RWPE1 (cell line): Measurements from ENCODE around the gene GP2.

Experiments
- CTCF ChIA-PET: fragments of 350-600 bp; sonication (Branson Sonifier 250); formaldehyde crosslinking; extraction: SDS; loops from one replicate; lab custom pipeline; 2021; lab: Yijun Ruan, JAX
- POLR2A ChIA-PET: fragments of 400-600 bp; formaldehyde crosslinking; extraction: SDS; loops from one replicate; lab custom pipeline; 2020; ENCODE audit warnings: antibody characterized with exemption; ENCODE audit not compliant: low non-redundant PET; lab: Yijun Ruan, JAX
- DNase-seq: peaks from one replicate; pipeline ENCODE4 v3.0.0; 2012; ENCODE audit warnings: low spot score
- H3K27ac ChIP-seq: fragments of 450-650 bp; 2 replicates; pipeline ENCODE4 v1.5.1; 2017
- CTCF ChIP-seq: fragments of 450-650 bp; conservative IDR thresholded peaks from 2 replicates; pipeline ENCODE4 v1.5.1; 2017; ENCODE audit warnings: low read depth, mild to moderate bottlenecking

Gene GP2

GRCh38 chr16:20309786-20310185 lies 17.5 kb downstream of the GP2 start:
- no peak for TF ChIP-seq CTCF
- no peak for DNase-seq
- CTCF ChIA-PET: interaction anchor here (1.0 to 1.2 kb wide), 2 partner anchors 9 to 403 kb away, joined by 4 to 5 read pairs; no protein-coding TSS in a partner anchor
- no peak overlapping the region for H3K27ac ChIP-seq
- POLR2A ChIA-PET: no interaction called here

- H3K27ac ChIP-seq: no peak overlapping the region
- POLR2A ChIA-PET: no interaction called here
- TF ChIP-seq CTCF: no peak
- no peak for DNase-seq
- CTCF ChIA-PET: interaction anchor here (1.0 to 1.2 kb wide), 2 partner anchors 9 to 402 kb away, joined by 4 to 5 read pairs; no protein-coding TSS in a partner anchor
Observed at GRCh38 chr16:20308801-20309590, 18.3 kb downstream of the GP2 start.

- POLR2A ChIA-PET: no interaction called here
- no peak for TF ChIP-seq CTCF
- DNase-seq: no peak
- CTCF ChIA-PET: interaction anchor here (1.2 kb wide), 1 partner anchor 401 kb away, joined by 5 read pairs; no protein-coding TSS in a partner anchor
- H3K27ac ChIP-seq: no peak overlapping the region
Observed at GRCh38 chr16:20308266-20308665, 19.0 kb downstream of the GP2 start.

- ChIA-PET POLR2A (no interaction called here), CTCF (no interaction called here)
- TF ChIP-seq CTCF: no peak
- H3K27ac ChIP-seq: no peak overlapping the region
- DNase-seq: no peak
Observed at GRCh38 chr16:20307791-20308190, 19.5 kb downstream of the GP2 start.

DNA sequence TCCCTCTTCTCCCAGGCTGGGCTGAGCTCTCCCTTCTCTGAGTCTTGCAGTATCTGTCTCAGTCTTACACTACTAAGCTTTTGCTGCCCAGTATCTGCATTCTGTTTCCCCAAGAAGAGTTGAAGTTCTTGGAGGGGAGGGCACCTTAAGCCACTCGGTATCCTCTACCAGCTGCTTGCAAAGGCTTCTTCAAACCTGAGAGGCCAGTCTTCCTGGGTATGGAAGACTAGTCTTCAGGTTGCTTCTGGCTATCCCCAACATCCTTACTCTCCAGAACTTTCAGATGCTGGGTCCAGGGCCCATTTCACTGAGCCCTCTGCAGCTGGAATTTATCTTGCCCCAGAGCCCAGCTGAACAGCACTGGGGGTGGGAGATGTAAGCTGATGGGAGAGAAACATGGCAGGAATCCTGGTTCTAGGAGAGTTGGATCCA lies 20.1 kb downstream of the GP2 start:
- no peak overlapping the region for H3K27ac ChIP-seq
- CTCF ChIA-PET: no interaction called here
- POLR2A ChIA-PET: no interaction called here
- DNase-seq: no peak
- no peak for TF ChIP-seq CTCF

GRCh38 chr16:20306401-20306800 lies 20.9 kb downstream of the GP2 start:
- CTCF ChIA-PET: no interaction called here
- no peak for DNase-seq
- H3K27ac ChIP-seq: no peak overlapping the region
- POLR2A ChIA-PET: no interaction called here
- no peak for TF ChIP-seq CTCF
